GM19438 (cell line): ENCODE data around the gene SLC35F5.
"Not testable (repeated sequence)": the region's sequence is repeated elsewhere in the genome, so short reads cannot be mapped to it uniquely, and the experiment has no call there.

Experiments used
- ATAC-seq: cut with Tn5 transposase; IDR thresholded peaks from one replicate; pipeline ENCODE4 v1.9.1; 2021; ENCODE audit warnings: low read depth; ENCODE audit not compliant: unreplicated experiment

The SLC35F5 gene

DNA sequence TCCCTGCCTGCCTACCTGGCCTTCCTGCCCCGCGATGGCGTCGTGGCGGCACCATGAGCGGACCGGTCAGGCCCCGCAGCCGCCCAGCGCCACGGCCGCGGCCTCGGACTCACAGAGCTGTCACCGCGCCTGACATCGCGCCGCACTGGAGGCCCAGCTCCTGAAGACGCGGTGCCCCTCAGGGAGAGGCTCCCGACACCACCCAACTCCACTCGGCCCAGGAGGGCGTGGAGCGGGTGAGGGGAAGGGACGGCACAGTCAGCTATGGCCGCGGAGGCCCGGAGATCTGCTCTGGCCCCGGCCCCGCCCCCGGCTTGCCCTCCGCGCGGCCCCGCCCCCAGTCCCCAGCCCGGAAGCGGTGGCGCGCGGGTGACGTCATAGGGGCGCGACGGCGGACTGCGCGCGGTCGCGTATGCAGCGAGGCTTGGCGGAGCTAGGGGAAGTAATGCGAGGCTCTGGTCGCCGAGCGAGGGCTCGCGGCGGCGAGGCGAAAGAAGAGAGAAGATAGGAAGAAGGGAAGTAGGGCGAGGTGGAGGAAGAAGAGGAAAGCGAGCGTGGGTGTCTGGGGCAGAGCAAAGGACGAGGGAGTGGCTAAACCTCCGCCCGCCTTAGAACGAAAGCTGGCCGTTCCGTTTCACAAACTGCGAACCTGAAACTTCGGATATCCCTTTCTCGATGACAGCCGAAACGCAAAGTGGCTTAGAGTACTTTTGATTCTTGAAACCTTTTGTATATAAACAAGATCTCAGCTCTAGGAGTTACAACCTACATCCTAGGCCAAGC, at the start of gene SLC35F5:
SLC35F5 (minus strand) TSS at position 288 of the 783 bp plus-strand sequence; CDS start at position 55, 233 bp downstream.
- ATAC-seq: peak; percentile 83

- no peak for ATAC-seq
These were observed 42.9 kb upstream of the SLC35F5 start for GRCh38 chr2:113799375-113799774.

DNA sequence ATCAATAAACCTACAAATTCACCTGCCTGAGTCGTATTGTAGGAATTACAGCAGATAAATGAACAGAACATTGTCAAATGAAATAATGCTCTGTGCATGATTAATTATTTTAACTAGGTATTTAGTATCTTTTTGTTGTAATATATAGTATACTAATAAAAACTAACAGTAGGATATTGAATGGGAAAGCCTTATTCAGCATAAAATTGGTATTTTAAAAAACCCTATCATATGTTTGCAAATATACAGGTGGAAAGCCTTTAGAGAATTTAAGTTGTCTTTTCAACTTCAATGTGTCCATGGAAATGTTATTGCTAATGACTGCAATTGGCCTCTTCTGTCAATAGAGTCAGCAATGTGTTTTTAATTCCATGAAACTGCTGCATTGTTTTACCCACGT, 40.8 kb upstream of the SLC35F5 start:
- no peak for ATAC-seq

GRCh38 chr2:113796592-113797175, 40.2 kb upstream of the SLC35F5 start:
- ATAC-seq: no peak

GRCh38 chr2:113795405-113795920, 39.0 kb upstream of the SLC35F5 start:
- ATAC-seq: no peak

DNA sequence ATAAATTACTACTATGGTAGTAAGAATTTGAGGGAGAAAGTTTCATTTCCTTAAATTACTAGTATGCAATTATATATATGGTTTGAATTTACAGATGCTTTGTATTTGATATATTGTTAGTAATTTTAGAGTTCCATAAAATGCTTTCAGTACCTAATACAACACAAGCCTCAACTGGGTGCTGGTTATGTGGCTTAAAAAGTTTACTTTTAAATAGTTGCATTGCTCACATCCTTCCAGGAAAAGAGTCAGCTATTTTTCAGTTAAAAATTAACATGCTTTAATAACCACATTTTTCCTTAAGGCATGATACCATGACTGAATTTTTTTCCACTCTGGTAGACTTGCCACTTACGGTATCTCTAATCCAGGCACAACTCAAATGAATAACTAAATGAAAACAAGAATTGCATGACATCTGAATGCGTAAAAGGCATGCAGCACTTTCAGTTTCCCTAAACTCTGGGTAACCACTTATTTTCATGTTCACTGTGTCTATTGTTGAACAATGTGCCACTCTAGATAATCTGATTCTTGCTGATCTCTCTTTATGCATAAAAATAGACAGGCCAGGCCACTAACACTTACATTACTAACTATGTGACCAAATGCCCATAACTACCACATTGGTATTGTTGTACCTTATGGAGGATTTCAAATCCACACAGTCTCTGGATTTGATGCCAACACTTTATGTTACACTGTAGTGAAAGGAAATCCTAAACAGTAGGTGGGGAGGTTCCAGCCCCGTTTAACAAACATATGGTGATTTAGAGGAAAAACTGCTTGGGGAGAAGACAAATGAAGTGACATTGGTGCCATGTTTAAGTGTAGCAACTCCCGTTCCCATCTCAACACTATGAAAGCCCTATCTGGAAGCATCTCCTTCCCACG, 35.5 kb upstream of the SLC35F5 start:
- peak; percentile 95 for ATAC-seq

DNA sequence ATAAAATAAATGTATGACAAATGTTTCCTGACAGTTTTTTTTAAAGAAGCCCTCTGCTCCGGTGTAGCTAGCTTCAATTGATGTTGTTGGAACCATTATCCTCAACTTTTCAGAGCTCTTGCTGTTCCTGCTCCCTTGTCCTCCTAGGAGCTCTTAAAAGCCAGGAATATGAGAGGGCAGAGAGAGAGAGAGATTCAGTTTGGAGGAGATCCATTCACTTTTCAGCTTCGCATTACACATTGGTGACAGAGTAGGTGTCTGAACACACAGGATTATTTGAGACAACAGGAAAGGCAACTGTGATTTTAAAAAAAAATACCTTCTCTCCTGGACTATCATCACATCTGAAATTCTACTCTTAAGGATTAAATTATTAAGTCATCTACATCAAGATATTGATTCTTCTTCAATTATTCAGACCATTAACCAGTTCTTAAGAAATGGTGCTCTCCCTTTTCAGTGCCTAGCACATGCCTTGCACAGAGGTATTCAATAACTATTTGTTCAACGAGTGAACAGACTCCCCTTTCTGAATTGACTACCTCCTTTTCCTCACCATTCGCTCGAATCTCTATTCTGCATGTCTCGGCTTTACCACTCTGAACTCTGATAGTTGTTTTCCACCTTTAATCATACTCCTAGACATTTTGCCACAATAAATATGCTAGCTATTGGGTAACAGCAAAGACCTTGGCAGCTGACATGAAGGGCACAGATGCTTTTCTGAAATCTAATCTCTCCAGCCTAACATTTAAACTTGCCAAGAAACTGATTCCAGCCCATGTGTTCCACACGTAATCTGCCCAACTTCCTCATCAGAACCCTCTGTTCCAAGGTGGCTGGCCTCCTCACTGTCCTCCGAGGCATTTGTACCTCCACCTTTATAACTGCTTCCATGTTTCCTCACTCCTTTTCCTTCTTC, 28.6 kb upstream of the SLC35F5 start:
- no peak for ATAC-seq

- no peak for ATAC-seq
These were observed 24.0 kb upstream of the SLC35F5 start for GRCh38 chr2:113780472-113780871.

DNA sequence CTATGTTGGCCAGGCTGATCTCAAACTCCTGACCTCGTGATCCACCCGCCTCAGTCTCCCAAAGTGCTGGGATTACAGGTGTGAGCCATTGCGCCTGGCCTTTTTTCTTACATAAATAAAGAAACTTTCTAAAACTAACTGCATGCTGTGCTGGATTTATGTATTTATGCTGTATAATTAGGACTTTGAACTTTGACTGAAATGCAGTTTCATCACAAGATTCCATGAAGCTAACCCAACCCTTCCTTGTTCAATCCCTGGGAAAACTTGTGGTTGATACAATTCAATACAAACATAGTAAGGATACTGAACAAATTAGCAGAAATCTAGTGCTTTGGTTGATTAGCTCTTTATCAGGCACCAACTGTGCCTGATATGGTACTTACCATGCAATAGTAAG, 20.9 kb upstream of the SLC35F5 start:
- no peak for ATAC-seq

GRCh38 chr2:113776949-113777348, 20.5 kb upstream of the SLC35F5 start:
- no peak for ATAC-seq

DNA sequence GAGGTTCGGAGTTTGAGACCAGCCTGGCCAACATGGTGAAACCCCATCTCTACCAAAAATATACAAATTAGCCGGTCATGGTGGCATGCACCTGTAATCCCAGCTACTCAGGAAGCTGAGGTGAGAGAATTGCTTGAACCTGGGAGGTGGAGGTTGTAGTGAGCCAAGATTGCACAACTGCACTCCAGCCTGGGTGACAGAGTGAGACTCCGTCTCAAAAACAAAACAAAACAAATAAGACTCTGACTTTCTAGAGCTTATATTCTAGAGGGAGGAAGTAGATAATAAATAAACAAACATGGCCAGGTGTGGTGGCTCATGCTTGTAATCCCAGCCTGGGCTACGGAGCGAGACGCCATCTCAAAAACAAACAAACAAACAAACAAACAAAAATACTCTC, 18.2 kb upstream of the SLC35F5 start:
- not testable (repeated sequence) for ATAC-seq

GRCh38 chr2:113770929-113771328, 14.5 kb upstream of the SLC35F5 start:
- no peak for ATAC-seq

DNA sequence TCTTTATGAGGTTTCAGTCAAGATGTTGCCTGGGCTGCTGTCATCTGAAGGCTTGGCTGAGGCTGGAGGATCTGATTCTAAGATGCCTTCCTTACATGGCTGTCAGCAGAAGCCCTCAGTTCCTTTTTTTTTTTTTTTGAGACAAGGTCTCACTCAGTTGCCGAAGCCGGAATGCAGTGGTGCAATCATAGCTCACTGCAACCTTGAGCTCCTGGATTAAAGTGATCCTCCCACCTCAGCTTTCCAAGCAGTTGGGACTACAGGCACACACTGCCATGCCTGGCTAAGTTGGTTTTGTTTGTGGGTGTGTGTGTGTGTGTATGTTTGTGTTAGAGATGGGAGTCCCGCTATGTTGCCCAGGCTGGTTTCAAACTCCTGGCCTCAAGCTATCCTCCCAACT, 13.1 kb upstream of the SLC35F5 start:
- ATAC-seq: no peak

GRCh38 chr2:113768770-113769169, 12.3 kb upstream of the SLC35F5 start:
- no peak for ATAC-seq

DNA sequence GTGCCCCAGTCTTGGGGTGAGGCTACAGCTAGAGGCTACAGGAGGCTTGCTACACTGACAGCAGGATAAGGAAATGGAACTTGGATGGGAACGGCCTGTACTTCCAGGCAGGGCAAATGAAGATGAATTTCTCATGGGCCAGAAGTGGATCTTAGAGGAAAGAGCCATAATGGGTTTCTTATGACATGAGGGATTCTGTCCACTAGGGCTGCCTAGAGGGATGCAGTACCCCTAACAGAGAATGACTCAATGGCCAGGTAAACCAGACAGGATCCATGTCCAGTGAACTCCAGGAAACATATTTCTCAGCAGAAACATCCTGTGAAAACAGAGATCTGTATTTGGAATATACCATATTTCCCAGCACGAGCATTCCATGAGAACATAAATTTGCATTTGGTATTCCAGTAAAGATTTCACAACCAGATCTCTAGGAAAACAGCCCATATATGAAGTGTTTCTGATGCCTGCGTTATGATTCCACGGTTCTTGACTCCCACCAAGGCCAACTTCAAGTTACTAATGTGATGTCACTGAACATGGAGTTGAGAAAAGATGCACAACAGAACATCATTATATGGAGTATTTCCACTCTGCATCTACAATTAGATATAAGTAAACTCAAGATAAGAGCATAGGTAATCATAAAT, 11.5 kb upstream of the SLC35F5 start:
- no peak for ATAC-seq

DNA sequence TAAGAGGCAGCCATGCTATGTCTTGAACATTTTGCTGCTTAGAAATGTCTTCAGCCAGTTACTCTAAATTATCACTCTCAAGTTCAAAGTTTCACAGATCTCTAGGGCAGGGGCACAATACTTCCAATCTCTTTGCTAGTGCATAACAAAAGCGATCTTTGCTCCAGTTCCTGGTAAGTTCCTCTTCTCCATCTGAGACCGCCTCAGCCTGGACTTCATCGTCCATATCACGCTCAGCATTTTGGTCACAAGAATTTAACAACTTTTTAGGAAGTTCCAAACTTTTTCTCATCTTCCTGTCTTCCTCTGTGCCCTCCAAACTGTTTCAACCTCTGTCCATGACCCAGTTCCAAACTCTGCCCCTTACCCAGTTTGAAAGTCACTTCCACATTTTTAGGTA, 8.8 kb upstream of the SLC35F5 start:
- ATAC-seq: no peak

DNA sequence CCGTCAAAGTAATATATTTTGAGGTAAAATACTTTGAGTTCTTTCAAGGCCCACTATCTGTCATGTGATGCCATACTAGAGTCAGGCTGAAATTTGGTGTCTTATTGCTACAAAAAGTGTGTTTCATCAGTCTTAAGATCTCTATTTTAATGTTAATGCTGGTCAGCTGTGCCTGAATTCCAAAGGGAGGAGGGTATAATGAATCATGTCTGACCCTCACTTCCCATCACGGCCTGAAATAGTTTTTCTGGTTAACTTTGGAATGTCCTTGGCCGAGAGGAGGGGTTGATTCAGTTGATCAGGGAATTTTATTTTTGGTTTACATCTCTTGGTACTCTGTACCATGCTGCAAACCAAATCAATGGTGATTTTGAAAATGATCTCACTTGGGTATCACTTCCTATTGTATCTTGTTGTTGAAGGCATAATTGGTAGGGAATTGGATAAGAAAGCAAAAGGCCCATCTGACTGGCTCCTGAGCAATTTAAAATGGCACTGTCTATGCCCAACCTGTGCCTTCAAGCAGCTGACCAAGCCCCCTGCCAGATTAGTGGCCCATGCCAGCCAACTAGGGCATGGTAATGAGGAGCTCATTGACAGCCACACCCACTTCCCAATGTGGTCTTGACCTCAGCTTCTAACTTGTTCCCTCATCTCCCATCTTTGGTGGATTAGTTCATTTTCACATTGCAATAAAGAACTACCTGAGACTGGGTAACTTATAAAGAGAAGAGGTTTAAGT, 6.1 kb upstream of the SLC35F5 start:
- no peak for ATAC-seq

DNA sequence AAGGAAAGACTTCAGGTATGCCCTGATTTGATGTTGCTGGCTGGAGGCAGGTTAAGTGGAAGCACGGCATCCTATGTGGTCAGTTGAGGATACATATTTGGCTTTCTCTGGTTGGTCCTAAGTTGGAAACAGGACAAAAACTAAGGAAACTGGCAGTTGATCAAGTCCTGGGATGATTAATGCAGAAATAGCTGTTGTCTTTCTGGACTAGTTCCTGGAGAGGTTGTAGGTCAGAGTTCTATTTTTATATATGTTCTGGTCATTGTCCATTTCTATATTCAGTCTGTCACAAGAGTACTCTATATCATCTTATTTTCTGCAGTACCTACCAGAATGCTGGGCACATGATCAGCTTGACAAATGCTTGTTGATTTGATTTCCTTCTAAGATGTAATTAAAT, 4.0 kb upstream of the SLC35F5 start:
- ATAC-seq: no peak

DNA sequence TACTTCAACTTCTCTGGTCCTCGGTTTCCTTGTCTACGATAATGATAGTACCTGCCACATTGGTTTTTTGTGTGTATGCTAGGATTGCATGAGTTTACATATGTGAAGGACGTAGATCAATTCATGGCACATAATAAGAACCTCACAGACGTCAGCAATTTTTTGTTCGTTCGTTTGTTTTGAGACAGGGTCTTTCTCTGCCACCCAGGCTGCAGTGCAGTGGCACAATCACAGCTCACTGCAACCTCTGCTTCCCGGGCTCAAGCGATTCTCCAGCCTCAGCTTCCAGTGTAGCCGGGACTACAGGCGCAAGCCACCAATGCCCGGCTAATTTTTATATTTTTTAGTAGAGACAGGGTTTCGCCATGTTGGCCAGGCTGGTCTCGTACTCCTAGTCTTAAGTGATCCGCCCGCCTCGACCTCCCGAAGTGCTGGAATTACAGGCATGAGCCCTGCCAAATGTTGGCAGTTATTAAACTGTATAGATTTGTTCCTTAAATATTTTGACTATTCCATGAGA, 756 bp upstream of the SLC35F5 start:
- no peak for ATAC-seq
